Brain pericyte (primary cell): ENCODE results near the gene SAG.

Experiments
- DNase-seq: peaks from one replicate; pipeline ENCODE4 v3.0.0-alpha.2; 2012; ENCODE audit warnings: low read depth, low spot score

The SAG gene

GRCh38 chr2:233288663-233289062 lies 19.0 kb upstream of the SAG start:
- no peak for DNase-seq

DNA sequence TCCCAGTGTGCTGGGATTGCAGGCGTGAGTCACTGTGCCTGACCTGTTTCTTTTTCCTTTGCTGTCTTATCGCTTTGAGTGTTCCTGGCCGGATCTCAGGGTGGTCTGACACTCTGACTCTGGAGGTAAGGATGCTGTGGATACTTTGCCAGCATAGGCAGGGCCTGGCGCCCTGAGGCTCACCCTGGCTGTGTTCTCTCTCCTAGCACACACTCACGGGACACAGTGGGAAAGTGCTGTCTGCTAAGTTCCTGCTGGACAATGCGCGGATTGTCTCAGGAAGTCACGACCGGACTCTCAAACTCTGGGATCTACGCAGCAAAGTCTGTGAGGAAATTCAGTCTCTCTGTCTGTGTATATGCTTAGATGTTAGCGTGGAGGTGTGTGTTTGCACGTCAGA lies 18.0 kb upstream of the SAG start:
- no peak for DNase-seq

DNA sequence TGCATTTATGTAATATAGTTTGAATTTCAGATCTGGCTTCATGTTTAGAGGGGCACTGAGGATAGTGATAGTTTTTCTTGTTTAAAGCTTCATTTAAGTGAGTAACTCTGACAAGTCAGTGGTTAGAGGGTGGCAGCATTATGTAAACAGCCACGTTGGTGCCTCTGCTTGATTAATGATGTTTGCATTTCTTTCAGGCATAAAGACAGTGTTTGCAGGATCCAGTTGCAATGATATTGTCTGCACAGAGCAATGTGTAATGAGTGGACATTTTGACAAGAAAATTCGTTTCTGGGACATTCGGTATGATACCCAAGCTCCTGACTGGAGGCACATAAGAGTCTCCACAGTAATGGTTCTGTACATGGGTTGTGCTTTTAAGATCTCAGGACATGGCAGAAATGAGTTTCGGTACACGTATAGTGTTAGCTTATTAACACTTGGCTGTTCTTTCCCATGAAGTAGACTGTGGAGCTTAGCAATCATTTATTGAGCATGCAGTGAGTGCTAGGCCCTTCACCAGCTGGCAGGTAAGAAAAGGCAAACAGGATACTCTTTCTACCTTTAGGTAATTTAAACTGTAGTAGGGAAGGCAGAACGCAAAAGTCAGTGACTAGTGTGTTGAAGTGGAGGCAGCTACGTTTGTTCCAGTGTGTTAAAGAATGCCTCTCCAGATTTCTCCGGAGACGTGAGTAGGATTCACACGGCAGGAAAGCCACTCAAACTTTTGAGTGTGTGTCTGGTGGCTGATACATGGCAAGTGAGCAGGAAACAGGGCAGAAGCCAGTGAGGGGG lies 17.4 kb upstream of the SAG start:
- no peak for DNase-seq

- no peak for DNase-seq
Measured at GRCh38 chr2:233295891-233296290, 11.7 kb upstream of the SAG start.

DNA sequence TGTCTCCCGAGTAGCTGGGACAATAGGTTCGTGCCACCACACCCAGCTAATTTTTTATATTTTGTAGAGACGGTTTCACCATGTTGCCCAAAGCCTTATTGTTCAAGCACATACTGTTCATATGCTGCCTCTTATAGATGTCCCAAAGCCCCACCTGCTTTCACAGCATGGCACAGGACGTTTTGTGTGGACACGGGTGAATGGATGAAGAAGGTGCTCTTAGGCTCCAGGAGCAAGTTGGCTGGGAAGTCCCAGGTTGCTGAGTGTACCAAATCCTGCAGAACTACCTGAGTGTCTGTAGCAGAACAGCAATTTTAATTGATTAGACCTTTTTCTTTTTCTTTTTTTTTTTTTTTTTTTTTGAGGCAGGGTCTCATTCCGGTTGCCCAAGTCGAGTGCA lies 10.5 kb upstream of the SAG start:
- DNase-seq: no peak

- DNase-seq: no peak
Measured at GRCh38 chr2:233300401-233300800, 7.2 kb upstream of the SAG start.

DNA sequence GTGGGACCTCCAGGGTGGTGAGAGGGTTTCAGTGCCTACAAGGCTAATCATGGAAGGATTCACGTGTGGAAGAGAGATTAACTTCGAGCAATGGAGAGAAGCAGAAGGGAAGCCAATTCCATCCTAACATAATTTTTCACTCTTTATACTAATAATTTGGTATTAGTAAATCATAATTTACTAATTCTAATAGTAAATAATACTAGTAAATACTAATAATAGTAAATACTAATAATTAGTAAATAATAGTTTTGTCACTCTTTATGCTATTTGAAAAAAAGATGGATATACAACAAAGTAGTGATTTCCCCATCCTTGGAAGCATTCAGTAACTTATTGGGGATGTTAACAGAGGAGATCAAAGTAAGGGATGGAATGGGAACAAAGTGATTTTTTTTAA lies 6.4 kb upstream of the SAG start:
- no peak for DNase-seq

DNA sequence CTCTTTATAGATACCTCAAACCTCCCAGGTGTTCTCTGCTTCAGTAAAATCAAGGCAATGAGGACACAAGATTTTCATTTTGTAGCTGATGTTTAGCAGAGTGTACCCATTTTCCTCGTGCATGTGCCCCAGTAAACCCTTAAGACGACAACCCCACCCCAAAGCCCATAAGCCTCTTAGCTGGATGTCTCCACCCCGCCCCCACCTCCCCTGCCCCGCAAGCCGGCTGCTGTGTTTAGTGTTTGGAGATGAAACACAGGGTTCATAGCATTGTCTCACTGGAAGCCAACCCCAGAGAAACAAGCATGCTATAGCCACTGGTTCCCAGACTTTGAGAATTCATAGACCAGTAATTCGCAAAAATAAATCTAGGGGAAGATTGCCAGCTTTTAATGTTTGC lies 5.8 kb upstream of the SAG start:
- DNase-seq: no peak

DNA sequence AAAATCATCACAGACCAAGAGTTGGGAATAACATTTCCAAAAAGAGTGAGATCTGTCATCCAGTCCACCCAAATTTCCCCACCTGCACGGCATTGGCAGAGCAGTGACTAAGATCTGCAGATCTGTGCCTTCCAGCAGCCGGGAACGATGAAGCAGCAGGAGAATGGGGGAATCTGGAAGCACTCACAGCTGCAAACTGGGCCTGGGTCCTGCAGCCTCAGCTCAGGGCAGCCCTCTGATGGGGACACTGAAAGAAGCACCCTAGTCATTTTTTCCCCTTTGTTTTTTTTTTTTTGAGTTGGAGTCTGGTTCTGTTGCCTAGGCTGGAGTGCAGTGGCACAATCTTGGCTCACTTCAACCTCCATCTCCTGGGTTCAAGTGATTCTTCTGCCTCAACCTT lies 4.4 kb upstream of the SAG start:
- no peak for DNase-seq

- DNase-seq: no peak
Measured at GRCh38 chr2:233311241-233311926, 3.8 kb downstream of the SAG start.

DNA sequence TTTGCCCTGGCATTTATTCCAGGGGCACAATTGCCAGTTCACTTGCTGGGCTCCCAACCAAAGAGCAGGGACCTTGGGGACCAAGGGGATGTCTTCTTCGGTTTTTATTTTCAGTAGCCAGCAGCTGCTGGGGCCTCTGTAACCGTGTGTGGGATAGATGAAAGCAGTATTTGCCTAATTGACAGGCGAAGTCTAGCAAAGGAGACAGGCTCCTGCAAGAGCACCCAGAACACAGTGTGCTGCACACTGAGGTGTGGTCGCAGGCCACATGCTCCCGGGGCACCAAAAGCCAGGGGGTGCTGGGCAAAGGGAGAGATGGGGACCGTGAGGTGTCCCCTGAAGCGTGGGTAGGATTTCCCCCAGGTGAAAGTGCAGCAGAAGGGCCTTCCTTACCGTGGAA lies 5.3 kb downstream of the SAG start:
- no peak for DNase-seq

DNA sequence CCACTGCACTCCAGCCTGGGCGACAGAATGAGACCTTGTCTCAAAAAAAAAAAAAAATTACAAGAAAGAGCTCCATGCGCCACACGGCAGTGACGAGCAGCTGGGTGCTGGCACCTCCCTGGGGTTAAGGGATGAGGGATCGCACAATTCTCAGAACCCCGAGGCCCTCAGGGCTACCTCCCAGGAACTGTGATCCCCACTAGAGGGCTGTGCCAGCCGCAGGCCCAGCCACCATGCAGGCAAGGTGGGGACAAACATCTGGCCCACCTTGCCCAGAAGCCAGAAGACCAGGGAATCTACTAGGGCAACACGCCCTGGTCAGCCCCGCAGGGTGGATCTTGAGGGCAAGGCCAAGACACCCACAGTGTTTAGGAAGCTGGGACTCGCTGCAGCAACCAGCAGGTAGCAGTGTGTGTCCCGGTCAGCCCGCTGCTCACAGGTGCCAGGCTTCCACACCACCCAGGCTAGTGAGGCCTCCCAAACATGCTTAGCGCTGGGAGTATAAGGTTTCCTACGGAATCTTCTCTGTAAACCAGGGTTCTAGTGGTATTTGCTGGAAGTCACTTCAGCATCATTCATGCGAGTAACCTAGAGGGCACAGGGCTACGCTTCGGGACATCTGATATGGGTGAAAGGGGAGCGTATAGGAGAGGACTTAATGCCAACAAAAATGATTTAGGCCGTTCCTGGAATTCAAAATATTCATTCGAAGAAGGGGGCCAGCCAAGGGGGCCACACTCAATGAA lies 6.7 kb downstream of the SAG start:
- no peak for DNase-seq

DNA sequence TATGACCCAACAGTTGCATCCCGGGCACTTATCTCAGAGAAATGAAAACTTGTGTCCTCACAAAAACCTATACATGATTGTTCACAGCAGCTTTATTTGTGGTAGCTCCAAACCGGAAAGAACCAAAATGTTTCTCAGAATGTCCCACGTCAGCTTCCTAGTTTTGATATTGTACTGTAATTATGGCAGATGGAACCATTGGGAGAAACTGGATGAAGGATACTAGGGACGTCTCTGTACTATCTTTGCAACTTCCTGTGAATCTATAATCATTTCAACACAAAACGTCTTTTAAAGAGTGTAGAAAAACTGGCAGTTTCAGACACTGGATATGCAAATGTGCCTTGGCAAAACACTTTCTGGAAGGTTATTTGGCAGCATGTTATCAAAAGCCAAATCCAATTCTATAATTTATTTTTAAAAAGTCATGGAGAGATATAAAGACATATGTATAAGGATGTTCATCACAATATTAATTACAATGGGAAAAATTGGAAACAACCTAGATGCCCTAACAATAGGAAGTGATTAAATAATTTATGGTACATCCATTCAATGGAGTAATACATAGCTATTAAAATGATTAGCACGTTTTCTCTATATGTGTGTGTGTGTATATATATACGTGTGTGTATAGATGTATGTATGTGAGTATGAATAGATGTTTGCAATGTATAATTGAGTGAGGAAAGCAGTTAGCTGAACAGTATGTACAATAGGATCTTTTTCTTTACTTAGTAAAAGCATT lies 9.8 kb downstream of the SAG start:
- DNase-seq: no peak

DNA sequence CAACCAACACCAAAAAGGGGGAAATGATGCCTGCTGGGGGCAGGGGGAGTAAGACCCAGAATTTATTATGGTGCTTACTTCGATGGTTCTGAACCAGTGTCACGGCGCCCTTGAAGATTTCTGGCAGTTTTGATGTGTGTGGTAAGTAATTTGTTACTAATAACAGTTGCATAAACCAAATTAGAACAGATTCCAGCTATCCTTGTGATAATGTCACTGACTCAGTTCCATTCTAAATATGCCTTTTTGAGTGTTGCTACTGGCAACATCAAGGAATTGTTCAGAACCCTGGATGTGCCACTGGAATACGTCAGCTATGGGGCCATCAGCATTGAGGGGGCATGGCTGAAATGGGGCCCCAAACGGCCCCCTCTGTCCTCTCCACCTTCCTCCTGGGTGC lies 11.6 kb downstream of the SAG start:
- no peak for DNase-seq

- DNase-seq: no peak
Measured at GRCh38 chr2:233320470-233320869, 12.9 kb downstream of the SAG start.

GRCh38 chr2:233321166-233321565 lies 13.6 kb downstream of the SAG start:
- DNase-seq: no peak

- no peak for DNase-seq
Measured at GRCh38 chr2:233323851-233324250, 16.2 kb downstream of the SAG start.

- DNase-seq: no peak
Measured at GRCh38 chr2:233325256-233325655, 17.6 kb downstream of the SAG start.

GRCh38 chr2:233325814-233326213 lies 18.2 kb downstream of the SAG start:
- DNase-seq: no peak

DNA sequence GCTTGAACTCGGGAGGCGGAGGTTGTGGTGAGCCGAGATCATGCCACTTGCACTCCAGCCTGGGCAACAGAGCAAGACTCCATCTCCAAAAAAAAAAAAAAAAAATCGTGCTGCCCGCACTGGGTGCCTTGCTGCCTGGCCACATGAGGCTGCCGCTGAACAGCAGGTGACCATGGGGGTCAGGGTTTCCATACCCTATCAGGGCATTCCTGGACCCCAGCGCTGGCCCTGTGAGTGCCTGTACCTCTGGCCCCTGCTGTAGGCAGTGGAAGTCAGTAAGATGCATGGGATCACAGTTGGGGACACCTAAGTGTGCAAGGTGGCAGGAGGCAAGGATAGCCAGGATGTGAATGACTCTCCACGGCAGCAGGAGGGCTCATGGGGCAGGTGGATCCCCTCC lies 18.9 kb downstream of the SAG start:
- DNase-seq: no peak

DNA sequence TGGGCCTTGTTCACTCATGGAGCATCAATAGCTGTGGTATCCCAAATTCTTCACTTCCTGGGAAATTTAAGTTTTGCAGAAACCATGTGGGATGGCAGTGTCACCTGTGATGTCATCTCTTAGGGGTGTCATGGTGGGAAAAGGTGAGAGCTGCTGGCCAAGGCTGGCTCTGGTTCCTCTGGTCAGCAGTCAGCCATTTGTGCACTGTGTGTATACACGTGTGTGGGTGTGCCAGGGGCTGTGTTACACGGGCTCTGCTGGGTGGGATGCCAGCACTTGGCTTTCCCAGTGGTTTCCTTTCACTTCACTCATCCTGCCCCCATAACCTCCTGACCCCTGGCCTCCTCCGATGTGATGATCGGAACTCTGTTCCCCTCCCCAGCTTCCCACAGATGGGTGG lies 21.3 kb downstream of the SAG start:
- no peak for DNase-seq
